ENCODE data around the gene MED29.

DNA sequence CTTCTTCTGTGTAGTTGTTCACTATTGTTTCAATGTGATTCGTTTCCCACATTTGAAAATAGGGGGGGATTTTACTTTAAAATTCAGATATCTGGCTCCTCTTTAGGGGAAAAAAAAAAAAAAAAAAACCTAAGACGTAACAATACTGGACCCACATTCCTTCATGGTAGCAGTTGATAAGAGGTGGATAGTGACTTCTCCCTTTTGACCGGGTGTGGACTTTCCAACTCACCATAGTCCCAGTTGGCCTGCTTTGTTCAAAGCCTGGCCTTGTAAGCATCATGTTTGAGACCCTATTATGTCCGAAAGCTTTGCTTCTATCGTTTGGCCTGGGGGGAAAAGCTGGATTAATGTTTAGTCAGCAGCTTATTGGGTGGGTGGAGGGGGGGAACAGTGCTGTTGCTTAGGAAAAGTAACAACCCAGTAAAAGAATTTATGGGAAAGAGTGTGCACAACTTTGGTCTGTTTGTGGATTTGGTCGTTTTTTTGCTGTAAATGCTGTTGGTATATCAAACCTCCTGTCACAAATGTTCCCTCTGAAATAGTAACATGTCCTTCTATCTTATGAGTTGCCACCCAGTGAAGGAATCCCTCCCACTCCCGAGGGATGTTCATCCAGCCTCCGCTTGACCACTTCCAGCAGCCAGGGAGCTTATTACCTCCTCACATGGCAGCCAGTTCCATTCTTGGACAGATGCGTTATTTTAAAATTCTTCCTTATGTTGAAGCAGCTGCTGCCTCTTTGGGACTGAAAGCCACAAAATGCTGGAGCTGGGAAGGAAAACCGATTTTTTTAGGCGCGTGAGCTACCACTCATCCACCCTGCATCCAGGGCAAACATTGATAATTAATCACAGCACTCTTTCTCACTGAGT, 38.6 kb upstream of the MED29 start:
- TF ChIP-seq, protein P1, sequence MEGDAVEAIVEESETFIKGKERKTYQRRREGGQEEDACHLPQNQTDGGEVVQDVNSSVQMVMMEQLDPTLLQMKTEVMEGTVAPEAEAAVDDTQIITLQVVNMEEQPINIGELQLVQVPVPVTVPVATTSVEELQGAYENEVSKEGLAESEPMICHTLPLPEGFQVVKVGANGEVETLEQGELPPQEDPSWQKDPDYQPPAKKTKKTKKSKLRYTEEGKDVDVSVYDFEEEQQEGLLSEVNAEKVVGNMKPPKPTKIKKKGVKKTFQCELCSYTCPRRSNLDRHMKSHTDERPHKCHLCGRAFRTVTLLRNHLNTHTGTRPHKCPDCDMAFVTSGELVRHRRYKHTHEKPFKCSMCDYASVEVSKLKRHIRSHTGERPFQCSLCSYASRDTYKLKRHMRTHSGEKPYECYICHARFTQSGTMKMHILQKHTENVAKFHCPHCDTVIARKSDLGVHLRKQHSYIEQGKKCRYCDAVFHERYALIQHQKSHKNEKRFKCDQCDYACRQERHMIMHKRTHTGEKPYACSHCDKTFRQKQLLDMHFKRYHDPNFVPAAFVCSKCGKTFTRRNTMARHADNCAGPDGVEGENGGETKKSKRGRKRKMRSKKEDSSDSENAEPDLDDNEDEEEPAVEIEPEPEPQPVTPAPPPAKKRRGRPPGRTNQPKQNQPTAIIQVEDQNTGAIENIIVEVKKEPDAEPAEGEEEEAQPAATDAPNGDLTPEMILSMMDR (IDR thresholded peaks at IDR 0.05 in 2 of 3, conservative IDR thresholded peaks at IDR 0.05 in 1 of 3; ENCODE audit: borderline replicate concordance in 1 of 3, insufficient read depth in 1 of 3, low read depth in 2 of 3, low read length in 2 of 3): no peak
- TF ChIP-seq EZH2 (IDR thresholded peaks at IDR 0.05): no peak
